ENCODE data around the gene DBNDD1.

DNA sequence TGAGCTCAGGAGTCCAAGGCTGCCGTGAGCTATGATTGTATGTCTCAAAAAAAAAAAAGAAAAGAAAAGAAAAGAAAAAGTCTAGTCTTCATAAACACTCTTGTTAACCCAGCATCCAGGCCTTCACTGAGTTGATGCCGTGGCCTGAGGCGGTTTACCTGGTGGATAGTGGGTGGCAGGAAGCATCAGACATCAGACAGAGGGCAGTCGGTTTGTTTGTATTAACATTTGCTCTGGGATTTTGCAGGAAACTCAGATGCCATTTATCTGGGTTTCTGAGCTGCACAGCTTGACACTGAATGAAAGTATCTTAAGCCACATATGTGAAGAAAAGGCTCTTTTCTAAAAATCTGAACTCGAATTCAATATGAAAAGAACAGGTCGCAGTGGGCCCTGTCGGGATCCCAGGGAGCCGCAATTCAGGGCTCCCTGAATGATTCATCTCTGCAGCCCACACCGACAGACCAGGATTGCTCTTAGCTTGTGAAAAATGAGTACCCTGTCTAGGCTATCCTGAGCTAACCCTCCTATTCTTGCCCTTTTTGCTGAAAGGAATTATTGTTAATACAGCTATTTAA, 1.1 kb upstream of the DBNDD1 start:
- TF ChIP-seq, protein P1, sequence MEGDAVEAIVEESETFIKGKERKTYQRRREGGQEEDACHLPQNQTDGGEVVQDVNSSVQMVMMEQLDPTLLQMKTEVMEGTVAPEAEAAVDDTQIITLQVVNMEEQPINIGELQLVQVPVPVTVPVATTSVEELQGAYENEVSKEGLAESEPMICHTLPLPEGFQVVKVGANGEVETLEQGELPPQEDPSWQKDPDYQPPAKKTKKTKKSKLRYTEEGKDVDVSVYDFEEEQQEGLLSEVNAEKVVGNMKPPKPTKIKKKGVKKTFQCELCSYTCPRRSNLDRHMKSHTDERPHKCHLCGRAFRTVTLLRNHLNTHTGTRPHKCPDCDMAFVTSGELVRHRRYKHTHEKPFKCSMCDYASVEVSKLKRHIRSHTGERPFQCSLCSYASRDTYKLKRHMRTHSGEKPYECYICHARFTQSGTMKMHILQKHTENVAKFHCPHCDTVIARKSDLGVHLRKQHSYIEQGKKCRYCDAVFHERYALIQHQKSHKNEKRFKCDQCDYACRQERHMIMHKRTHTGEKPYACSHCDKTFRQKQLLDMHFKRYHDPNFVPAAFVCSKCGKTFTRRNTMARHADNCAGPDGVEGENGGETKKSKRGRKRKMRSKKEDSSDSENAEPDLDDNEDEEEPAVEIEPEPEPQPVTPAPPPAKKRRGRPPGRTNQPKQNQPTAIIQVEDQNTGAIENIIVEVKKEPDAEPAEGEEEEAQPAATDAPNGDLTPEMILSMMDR (IDR thresholded peaks at IDR 0.05): no peak
- no peak for TF ChIP-seq POLR2A (IDR thresholded peaks at IDR 0.05)
